H7 (cell line): Measurements from ENCODE around the gene DTD1. TPM values are rescaled to one million over a fixed set of nuclear protein-coding genes. Genes with fewer than 3 reads are reported as not detected.

Experiments used
- DNase-seq: peaks from one replicate; pipeline ENCODE4 v3.0.0; 2012
- H3K27me3 ChIP-seq: 2 replicates; pipeline ENCODE4 v1.6.0; 2011; ENCODE audit warnings: mild to moderate bottlenecking, low read length; ENCODE audit not compliant: control insufficient read depth, insufficient read depth
- H3K36me3 ChIP-seq: replicated peaks from 2 replicates; pipeline ENCODE4 v1.5.1; 2011; ENCODE audit warnings: low read length; ENCODE audit not compliant: control insufficient read depth, insufficient read depth
- H3K4me3 ChIP-seq: 2 replicates; pipeline ENCODE4 v1.5.1; 2011; ENCODE audit warnings: low read depth, mild to moderate bottlenecking, control low read depth, low read length, moderate library complexity; ENCODE audit not compliant: insufficient read depth
- total RNA-seq: library from RNA; depleted of rRNA; stranded (reverse); fragments of >200 nt; shearing (Covaris generic); gene quantifications from 2 replicates; pipeline ENCODE4 v1.2.3, GENCODE V29; 2014

The DTD1 gene
- total RNA-seq, 1 experiment from 2014 or later: 54.8 TPM

DNA sequence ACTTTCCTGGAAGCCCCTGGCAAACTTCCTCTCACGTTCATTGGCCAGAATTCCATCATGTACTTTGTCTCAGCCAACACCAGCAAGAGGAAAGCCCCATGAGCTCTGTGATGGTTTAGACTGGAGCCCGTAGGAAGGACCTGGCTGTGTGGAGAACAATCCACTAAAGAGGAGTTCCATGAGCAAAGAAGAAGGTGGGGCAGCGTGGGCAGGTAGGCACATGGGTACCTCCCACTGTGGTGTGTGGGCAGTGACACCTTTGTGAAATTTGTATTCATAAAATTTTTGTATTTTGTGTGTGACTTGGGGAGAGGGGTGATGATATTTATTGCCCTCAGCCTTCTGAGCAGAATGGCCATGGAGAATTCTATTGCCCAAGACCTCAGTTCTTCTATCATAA, 136.2 kb downstream of the DTD1 start:
- Histone ChIP-seq H3K4me3 (no peak overlapping the region), H3K36me3 (no peaks in the 10 kb centered on the region), H3K27me3 (no peaks in the 10 kb centered on the region)
- DNase-seq: no peak

DNA sequence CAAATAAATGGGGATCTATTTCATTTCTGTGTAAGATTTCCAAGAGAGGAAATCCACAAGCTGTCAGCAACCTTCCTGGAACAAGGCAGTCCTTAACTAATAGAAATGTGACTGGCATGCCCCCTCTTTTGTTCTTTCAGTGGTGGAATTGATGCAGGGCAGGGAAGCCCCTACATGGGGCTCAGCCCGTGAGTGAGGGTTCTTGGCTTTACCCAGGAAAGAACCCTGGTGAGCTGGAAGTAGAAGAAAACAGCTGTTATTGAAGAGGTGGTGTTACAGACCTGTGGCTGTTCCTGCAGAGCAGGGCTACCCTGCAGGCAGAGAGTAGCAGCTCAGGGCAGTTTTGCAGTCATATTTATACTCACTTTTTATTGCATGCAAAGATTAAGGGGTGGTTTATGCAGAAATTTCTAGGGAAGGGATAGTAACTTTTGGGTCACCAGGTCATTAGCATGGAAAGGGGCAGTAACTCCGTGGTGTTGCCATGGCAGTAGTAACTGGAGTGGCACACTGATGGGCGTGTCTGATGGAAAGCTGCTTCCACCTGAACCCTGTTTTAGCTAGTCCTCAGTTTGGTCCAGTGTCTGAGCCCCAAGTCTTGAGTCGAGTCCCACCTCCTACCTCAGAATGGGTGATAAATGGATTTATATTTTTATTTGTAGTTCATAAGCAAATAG, 137.1 kb downstream of the DTD1 start:
- no peaks in the 10 kb centered on the region for H3K27me3 ChIP-seq
- H3K36me3 ChIP-seq: no peaks in the 10 kb centered on the region
- DNase-seq: peak; percentile 38
- H3K4me3 ChIP-seq: no peak overlapping the region

DNA sequence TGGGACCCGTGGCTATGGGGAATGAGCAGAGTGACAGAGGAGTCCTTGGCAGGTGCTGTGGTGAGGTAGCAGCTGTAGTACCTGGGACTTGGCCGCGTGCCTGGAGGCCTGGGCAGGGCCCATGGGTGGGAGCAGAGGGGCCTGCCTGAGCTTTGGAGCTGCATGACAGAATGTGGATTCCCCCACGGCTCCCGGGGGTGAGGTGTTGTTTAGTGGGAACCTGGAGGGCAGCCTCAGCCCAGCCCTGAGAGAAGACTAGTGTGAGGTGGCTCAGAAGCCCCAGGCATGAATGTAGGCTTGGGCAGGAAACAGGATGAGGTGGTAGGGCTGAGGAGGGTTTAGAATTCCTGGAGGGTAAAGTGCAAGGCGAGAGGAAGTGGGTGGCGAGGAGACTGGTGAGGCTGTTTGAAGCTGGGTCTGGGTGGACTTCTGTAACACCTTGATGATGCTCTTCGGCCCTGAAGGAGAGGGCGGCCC, 139.2 kb downstream of the DTD1 start:
- Histone ChIP-seq H3K36me3 (no peaks in the 10 kb centered on the region), H3K4me3 (no peak overlapping the region), H3K27me3 (no peaks in the 10 kb centered on the region)
- no peak for DNase-seq

DNA sequence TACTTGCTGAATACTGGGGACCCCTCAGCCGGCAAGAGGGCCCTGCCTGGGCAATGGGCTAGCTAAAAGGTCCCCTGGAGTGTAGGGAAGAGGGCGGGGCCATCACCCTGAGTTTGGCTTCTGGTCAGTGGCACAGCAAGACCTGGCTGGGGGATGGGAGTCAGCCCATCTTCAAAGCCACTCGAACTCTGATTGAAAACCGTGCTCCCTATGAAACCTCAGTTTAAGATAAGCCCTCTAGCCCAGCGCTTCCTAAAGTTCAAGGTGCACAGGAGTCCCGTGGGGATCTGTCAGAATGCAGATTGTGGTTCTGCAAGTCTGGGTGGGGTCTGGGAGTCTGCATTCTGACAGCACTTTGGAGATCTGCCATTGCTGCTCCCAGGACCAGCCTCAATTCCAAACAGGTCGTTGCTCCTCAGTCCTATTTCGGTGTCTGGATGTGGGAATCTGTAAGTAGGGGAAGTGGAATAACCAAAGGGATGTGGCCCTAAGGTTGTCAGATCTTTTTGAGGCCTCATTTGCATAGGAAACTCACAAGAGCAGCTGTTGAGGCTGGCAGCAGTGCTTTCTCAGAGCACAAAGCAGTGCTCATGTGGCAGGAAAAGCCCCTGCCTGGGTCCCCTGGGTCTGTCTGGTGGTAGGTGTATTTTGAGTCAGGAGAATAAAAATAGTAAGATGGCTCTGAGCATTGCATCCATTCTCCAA, 140.5 kb downstream of the DTD1 start:
- Histone ChIP-seq H3K27me3 (no peaks in the 10 kb centered on the region), H3K36me3 (no peaks in the 10 kb centered on the region), H3K4me3 (no peak overlapping the region)
- no peak for DNase-seq

DNA sequence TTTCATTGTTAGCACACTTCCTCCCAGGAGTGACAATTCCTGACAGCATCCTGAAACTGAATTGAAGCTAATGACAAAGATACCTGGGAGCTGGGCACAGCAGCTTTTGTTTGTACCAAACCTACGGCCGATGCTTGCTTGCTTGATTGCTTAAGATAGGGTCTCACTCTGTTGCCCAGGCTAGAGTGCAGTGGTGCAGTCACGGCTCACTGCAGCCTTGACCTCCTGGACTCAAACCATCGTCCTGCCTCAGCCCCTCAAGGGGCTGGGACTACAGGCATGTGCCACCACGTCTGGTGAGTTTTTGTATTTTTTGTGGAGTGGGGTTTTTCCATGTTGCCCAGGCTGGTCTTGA, 141.0 kb downstream of the DTD1 start:
- no peak for DNase-seq
- no peak overlapping the region for H3K4me3 ChIP-seq
- H3K36me3 ChIP-seq: no peaks in the 10 kb centered on the region
- no peaks in the 10 kb centered on the region for H3K27me3 ChIP-seq

DNA sequence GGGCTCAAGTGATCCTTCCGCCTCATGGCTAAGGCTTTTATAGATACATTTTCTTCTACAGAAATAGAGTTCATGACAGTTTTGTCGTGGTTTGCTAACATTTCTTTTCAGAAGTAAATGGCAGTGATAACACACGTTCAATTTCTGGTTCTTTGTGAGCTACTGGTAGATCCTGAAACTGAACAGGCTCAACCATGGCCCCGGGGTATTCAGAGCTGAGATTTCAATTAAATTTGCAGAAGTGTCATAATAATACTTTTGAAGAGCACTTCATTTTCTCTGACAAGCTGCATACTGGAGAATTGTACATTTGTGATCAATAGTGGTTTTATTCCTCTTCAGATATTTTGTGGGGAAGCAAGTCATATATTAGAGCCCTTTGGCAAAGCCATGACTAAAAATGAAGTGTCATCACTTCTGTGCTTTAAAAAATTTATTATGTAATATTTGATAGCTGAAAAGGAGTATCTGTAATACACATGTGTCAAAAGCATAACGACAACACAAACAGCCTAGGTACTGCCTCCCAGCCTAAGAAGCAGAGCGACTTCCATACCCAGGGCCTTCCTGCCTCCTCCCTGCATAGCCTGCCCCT, 141.5 kb downstream of the DTD1 start:
- H3K27me3 ChIP-seq: no peaks in the 10 kb centered on the region
- no peak overlapping the region for H3K4me3 ChIP-seq
- DNase-seq: no peak
- no peaks in the 10 kb centered on the region for H3K36me3 ChIP-seq

DNA sequence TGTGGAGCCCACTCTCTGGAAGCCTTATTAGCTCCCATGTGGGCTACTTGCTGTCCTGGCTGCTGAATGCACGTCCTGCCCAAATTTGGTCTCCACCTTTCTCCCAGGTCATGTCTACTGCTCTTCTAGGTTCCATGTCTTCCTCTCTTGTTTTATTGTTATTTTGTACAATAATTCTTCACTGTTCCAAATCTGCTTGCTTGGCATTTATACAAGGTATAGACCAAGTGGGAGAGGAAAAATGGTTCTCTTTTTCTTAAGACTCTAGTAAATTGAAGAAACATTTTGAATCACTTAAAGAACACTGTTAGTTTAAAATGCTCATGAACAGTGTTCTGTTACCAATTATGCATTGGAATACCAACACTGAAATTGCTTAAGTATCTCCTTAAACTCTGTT, 144.1 kb downstream of the DTD1 start:
- no peaks in the 10 kb centered on the region for H3K36me3 ChIP-seq
- no peak for DNase-seq
- H3K27me3 ChIP-seq: no peaks in the 10 kb centered on the region
- H3K4me3 ChIP-seq: no peak overlapping the region

DNA sequence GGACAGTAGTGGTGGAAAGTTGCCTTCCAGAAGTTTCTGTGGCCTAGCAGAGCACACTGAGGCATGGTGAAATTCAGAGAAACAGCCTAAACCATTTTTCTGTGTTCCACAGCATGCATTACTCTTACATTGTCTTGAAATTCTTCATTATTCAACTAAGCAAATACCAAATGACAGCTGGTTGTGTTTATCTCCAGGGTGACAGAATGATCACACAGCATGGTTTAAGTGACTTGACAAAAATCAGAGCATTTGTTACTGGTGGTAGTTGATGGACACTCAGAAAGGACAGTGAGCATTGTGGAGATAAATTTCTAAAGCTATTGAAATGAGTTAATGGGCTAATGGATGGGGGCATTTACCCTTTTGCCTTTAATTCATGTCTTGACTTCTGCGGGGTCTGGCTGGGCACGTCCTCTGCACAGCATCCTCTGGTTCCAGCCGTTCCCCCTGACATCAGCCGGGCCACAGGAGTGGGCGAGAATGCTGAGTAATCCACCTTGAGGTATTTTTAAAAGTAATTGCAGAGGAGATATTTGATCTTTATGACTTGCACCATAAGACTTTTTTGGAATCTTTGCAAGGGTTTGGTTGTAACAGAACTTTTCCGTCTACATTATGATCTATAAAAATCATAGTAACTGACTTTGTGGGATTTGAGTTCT, 146.8 kb downstream of the DTD1 start:
- no peak for DNase-seq
- no peaks in the 10 kb centered on the region for H3K27me3 ChIP-seq
- H3K4me3 ChIP-seq: no peak overlapping the region
- H3K36me3 ChIP-seq: no peaks in the 10 kb centered on the region

DNA sequence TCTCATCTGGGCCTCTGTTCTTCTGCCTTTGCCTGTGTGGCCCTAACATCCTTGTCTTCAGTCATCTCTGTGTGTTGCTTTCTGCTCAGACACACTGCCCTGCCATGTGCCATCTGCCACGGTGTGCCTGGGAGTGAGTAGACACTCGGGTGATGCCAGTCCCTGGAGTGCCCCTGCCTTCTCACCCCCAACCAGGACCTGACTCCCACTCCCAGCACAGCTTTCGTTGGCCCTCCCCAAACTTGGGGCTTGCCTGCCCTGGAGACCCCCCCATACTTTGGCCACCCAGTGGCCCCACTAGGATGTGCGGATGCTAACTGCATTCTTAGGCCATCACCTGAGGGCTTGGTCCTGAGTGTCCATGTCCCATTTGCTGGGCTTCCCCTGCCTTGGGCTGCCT, 149.3 kb downstream of the DTD1 start:
- DNase-seq: no peak
- H3K4me3 ChIP-seq: no peak overlapping the region
- no peaks in the 10 kb centered on the region for H3K27me3 ChIP-seq
- no peaks in the 10 kb centered on the region for H3K36me3 ChIP-seq

DNA sequence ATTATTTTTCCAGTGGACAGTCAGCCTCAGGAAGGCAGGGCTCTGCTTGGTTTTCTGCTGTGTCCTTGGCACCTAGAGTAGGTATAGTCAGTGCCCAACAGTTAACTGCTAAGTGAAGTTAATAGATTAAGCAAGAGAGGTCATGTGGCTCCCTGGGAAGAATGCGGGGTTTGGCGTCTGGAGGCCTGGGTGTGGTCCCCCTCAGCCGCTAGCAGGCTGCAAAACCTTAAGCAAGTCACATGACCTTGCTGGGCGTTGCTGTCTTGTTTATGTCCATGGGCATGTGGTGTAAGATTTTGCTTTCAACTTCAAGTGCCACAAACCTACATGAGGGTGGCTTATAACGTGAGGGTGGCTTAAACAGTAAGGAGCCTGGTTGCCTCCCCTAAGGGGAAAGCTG, 150.2 kb downstream of the DTD1 start:
- Histone ChIP-seq H3K27me3 (no peaks in the 10 kb centered on the region), H3K4me3 (no peak overlapping the region), H3K36me3 (no peaks in the 10 kb centered on the region)
- no peak for DNase-seq

DNA sequence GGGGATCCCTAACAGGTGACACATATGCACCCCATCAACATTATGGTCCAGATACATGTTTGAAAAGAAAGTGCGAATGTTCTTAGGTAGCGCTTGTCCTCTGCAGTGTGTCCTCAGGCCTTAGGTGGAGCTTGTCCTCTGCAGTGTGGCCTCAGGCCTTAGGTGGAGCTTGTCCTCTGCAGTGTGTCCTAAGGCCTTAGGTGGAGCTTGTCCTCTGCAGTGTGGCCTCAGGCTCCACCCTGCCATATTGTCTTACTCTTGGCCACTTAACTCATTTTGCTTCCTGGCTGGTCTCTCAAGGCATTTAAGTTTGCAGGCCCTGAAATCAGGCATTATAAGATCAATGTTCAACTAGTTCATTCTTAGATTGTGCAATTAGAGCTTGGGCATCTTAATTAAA, 151.0 kb downstream of the DTD1 start:
- no peaks in the 10 kb centered on the region for H3K27me3 ChIP-seq
- H3K4me3 ChIP-seq: no peak overlapping the region
- H3K36me3 ChIP-seq: no peaks in the 10 kb centered on the region
- DNase-seq: no peak

DNA sequence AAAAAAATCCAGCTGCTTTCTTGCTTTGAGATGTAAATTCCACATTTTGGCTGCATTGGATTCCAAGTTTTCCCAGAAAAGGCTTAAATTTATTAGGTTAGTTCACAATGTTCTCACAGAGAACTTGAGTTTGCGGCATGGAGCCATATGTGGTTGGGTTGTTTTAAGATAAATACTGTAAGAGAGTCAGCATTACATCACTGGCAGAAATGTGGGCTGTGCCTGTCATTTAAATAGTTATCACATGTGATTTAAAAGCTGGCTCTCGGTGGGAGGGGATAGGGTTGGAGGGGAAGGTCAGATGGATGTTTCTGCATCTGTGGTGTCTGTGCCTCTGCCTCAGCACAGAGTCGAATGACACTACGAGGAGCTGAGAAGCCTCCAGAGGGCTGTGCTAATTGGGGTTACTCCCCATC, 151.9 kb downstream of the DTD1 start:
- no peaks in the 10 kb centered on the region; the same call in none of the 2 replicates for H3K36me3 ChIP-seq
- peak; percentile 56 for DNase-seq
- no peak overlapping the region for H3K4me3 ChIP-seq
- H3K27me3 ChIP-seq: no peaks in the 10 kb centered on the region

DNA sequence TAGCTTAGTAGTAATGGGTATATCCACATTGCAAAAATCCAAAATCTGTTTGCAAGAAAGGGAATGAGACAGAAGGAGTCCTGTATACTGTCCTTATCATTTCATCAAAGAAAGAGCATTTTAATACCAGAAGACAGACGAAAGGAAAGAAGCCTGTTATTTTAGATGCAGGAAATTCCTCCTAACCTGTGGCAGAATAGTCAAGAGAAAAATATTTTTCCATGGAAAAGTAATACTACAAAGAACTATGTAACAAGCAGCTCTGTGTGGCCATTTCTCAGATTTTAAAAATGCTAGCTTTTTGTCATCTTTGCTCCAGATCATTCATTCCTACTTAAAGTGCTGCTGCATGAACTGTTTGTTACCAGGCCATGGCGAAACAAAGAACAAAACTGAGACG, 152.9 kb downstream of the DTD1 start:
- DNase-seq: no peak
- Histone ChIP-seq H3K4me3 (no peak overlapping the region), H3K36me3 (peaks cover 2% of the 10 kb centered on the region), H3K27me3 (no peaks in the 10 kb centered on the region)

DNA sequence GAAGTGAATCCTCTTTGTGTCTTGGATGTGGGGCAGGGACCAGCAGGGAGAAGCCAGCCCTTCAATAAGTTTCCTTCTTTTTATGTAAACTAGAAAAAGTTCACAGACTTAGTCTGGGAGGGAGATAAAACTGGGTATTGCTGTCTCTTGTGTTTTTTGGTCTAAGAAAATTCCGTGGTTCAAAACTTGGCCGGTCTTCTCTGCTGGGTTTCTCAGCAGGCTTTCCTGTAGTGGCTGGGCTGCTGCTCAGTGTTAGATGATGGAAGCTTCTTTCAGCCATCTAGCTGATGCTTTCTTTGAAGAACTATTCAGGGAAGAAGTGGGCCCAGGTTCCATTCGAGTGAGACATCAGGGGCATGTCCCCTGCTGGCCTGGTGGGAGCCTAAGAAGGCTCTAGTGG, 155.0 kb downstream of the DTD1 start:
- no peak overlapping the region for H3K4me3 ChIP-seq
- H3K36me3 ChIP-seq: peaks cover 2% of the 10 kb centered on the region
- no peak for DNase-seq

More for the DNA sequence above, 155.0 kb downstream of the DTD1 start:
- no peaks in the 10 kb centered on the region for H3K27me3 ChIP-seq
